Measurements from ENCODE around the gene DRD3.
A peak's percentile ranks its signal among the peaks of the same experiment; 100 is the strongest.

Gene DRD3

GRCh38 chr3:114179575-114179974 is 723 bp upstream of the DRD3 start:
- H3K36me3 ChIP-seq, result no peaks in the 10 kb centered on the region
- H3K9me3 ChIP-seq (ENCODE audit: severe bottlenecking), result no peaks in the 10 kb centered on the region
- H3K27me3 ChIP-seq (ENCODE audit: insufficient read depth, low read depth, severe bottlenecking), result peaks cover 6% of the 10 kb centered on the region
- no peak overlapping the region for H3K4me3 ChIP-seq (ENCODE audit: low read depth, low read length)
- TF ChIP-seq CTCF (IDR thresholded peaks at IDR 0.05; ENCODE audit: low read depth, low read length), result peak; percentile 58; the same call in 1 of the 2 replicates
- H3K27ac ChIP-seq, result no peak overlapping the region
- DNase-seq, result peak; percentile 17

- H3K9me3 ChIP-seq (ENCODE audit: severe bottlenecking), result no peaks in the 10 kb centered on the region
- H3K27ac ChIP-seq, result no peak overlapping the region
- no peak for TF ChIP-seq CTCF (IDR thresholded peaks at IDR 0.05; ENCODE audit: low read depth, low read length)
Observed at GRCh38 chr3:114176890-114177289, 2.0 kb downstream of the DRD3 start.

GRCh38 chr3:114176487-114176886 is 2.4 kb downstream of the DRD3 start:
- Histone ChIP-seq H3K27me3 (ENCODE audit: insufficient read depth, low read depth, severe bottlenecking) (peaks cover 4% of the 10 kb centered on the region), H3K27ac (no peak overlapping the region), H3K9me3 (ENCODE audit: severe bottlenecking) (no peaks in the 10 kb centered on the region), H3K36me3 (no peaks in the 10 kb centered on the region), H3K4me3 (ENCODE audit: low read depth, low read length) (no peak overlapping the region)
- DNase-seq, result no peak
- TF ChIP-seq CTCF (IDR thresholded peaks at IDR 0.05; ENCODE audit: low read depth, low read length), result no peak

More at GRCh38 chr3:114176890-114177289, 2.0 kb downstream of the DRD3 start:
- no peak for DNase-seq
- peaks cover 4% of the 10 kb centered on the region for H3K27me3 ChIP-seq (ENCODE audit: insufficient read depth, low read depth, severe bottlenecking)
- H3K4me3 ChIP-seq (ENCODE audit: low read depth, low read length), result no peak overlapping the region
- no peaks in the 10 kb centered on the region for H3K36me3 ChIP-seq

GRCh38 chr3:114175204-114175987 is 3.5 kb downstream of the DRD3 start:
- Histone ChIP-seq H3K36me3 (no peaks in the 10 kb centered on the region), H3K27me3 (ENCODE audit: insufficient read depth, low read depth, severe bottlenecking) (peaks cover 4% of the 10 kb centered on the region), H3K4me3 (ENCODE audit: low read depth, low read length) (no peak overlapping the region), H3K9me3 (ENCODE audit: severe bottlenecking) (no peaks in the 10 kb centered on the region), H3K27ac (no peak overlapping the region)
- TF ChIP-seq CTCF (IDR thresholded peaks at IDR 0.05; ENCODE audit: low read depth, low read length), result no peak
- DNase-seq, result no peak

GRCh38 chr3:114171677-114172076 is 7.2 kb downstream of the DRD3 start:
- no peak for TF ChIP-seq CTCF (IDR thresholded peaks at IDR 0.05; ENCODE audit: low read depth, low read length)
- Histone ChIP-seq H3K4me3 (ENCODE audit: low read depth, low read length) (no peak overlapping the region), H3K27me3 (ENCODE audit: insufficient read depth, low read depth, severe bottlenecking) (peaks cover under 1% of the 10 kb centered on the region), H3K27ac (no peak overlapping the region), H3K36me3 (no peaks in the 10 kb centered on the region), H3K9me3 (ENCODE audit: severe bottlenecking) (no peaks in the 10 kb centered on the region)
- DNase-seq, result no peak

- no peak for TF ChIP-seq CTCF (IDR thresholded peaks at IDR 0.05; ENCODE audit: low read depth, low read length)
- Histone ChIP-seq H3K27ac (no peak overlapping the region), H3K27me3 (ENCODE audit: insufficient read depth, low read depth, severe bottlenecking) (no peaks in the 10 kb centered on the region), H3K36me3 (no peaks in the 10 kb centered on the region), H3K9me3 (ENCODE audit: severe bottlenecking) (no peaks in the 10 kb centered on the region), H3K4me3 (ENCODE audit: low read depth, low read length) (no peak overlapping the region)
- no peak for DNase-seq
Observed at GRCh38 chr3:114168150-114168549, 10.7 kb downstream of the DRD3 start.
